Stimulated activated CD8-positive, alpha-beta memory T cell treated with anti-CD3 and anti-CD28 coated beads, Interleukin-12 subunit alpha, Interleukin-12 subunit beta, amount 100 ng/mL, for 24 hours (primary cell): ENCODE data around the gene PFDN4.

Experiments
- DNase-seq: peaks from one replicate; pipeline ENCODE4 v3.0.0-alpha.2; 2020; ENCODE audit errors: extremely low read depth

The PFDN4 gene

DNA sequence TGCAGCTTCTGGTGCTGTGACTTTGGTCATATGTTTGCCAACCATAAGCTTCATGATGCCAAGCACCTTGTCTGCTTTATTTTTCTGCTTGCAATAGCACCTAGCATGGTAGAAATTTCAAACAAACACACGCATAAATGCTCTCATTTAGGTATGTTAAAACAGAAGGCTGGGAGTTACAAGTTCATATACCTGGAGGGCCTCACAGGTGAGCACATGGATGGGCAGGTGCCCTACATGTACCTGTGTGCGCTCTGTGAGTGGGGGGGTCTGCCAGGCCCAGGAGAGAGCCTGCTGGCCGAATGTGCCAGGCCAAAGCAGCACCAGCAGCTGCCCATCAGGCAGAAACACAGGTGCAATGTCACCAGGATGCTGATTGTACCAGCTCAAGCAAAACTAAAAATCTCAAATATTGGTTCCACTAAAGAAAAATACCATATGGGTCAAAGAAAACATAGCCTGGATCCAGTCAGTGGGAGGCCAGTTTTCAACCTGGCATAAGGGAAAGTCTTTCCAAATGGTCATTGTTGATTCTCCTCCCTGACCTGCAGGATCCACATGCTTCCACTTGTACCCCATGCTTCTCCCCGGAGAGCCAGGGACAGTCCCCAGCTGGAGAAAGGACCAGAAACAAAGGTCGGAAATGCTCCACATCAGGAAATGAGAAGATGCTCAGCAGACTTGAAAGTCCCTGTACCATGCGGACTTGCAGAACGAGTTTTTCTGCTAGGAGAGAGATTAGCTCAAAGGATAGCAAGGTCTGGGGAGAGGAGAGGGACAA, 7.2 kb upstream of the PFDN4 start:
- DNase-seq, result no peak

DNA sequence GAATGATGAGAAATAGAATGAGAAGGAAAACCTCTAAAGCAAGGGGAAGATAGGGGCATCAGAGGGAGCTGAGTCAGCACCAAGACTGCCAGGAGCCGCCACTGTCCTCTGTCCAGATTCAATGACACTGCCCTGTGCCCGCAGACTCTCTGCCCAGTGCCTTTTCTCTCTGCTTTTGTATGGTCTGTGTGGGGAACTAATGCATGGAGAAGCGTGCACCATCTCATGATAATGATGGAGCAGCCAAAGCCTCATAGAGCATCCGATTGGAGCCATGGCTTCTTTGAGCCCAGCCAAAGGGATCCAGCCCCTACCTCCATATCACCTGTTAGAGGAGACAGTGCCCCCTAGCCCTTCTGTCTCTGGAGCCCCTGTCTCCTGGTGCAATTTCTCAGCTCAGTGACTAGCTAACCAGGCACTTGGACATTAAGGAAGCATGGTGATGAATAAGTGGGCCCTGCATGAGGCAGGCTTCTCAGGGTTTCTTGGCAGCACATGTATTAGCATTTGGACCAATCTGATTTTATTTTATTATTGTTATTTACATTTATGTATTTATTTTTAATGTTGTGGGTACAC, 6.5 kb upstream of the PFDN4 start:
- no peak for DNase-seq

DNA sequence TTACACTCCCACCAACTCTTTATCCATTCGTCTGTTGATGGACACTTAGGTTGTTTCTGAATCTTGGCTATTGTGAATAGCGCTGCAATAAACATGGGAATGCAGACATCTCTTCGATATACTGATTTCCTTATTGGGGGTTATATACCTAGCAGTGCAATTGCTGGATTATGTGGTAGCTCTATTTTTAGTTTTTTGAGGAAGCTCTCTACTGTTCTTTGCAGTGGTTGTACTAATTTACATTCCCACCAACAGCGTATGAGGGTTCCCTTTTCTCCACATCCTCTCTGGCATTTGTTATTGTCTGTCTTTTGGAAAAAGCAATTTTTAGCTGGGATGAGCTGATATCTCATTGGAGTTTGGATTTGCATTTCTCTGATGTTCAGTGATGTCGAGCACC, 4.6 kb upstream of the PFDN4 start:
- no peak for DNase-seq

DNA sequence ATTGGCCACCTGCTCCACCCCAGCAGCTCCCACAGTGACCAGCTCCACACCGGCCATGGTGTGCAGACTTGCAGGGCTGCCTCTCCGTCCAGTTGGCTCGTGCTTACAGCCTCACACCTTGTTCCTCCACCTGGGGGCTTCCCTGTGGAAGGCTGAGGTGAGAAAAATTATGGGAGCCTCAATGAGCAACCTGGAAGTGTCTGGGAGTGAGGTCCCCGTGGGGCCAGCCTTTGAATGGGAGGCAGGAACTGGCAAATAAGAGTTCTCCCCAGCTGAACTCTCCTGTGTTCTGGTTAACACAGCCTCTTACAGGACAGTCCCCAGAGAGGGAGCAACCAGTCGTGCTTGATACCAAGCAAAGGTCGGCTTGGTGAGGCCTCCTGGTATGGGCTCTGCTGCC, 3.8 kb upstream of the PFDN4 start:
- no peak for DNase-seq

DNA sequence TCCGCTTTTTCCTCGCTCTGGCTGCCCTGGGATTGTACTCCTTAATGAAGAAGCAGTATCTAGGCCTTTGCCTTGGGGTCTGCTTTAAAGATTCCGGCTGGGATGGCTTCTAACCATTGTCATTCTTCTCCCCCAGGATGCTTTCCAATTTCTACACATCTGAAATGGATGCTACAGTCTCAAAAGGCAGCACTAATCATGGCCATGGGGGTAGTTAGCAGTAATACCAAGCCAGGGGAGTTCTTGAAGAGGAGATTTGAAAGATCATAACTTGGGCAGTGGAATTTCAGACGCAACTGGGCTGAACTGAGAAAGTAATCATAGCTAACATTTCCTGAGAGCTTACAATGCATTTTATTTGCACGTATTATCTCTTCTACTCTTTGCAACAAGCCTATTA, 3.4 kb upstream of the PFDN4 start:
- DNase-seq, result no peak

DNA sequence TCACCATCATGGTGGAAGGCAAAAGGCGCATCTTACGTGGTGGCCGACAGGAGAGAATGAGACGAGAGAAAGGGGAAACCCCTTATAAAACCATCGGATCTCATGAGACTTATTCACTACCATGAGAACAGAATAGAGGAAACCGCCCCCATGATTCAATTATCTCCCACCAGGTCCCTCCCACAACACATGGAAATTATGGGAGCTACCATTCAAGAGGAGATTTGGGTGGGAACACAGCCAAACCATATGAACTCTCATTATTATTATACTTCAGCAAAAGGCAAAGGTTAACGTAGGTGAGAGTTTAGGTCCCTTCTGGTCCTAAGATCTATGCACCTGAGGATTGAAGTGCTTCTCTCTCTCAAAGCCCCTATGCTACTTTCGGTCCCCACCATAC, 2.4 kb upstream of the PFDN4 start:
- no peak for DNase-seq

DNA sequence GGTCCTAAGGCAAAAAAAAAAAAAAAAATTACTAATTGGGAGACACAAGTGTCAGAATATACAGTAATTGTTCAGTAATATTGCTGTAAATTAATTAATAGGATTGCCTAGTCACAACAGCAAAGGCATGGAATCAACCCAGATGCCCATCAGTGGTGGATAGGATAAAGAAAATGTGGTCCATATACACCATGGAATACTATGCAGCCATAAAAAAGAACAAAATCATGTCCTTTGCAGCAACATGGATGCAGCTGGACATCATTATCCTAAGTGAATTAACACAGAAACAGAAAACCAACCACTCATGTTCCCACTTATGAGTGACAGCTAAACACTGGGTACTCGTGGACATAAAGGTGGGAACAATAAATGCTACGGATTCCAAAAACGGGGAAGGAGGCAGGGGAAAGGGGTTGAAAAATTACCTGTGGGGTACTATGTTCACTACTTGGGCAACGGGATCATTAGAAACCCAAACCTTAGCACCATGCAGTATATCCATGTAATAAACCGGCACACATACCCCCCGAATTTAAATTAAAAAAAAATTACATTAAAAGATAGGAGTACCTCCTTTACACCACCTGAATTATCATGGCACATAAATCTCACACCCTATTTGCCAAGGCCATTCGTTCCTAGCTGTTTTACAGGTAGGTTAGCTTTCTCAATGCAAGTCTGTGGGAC, 689 bp upstream of the PFDN4 start:
- no peak for DNase-seq

DNA sequence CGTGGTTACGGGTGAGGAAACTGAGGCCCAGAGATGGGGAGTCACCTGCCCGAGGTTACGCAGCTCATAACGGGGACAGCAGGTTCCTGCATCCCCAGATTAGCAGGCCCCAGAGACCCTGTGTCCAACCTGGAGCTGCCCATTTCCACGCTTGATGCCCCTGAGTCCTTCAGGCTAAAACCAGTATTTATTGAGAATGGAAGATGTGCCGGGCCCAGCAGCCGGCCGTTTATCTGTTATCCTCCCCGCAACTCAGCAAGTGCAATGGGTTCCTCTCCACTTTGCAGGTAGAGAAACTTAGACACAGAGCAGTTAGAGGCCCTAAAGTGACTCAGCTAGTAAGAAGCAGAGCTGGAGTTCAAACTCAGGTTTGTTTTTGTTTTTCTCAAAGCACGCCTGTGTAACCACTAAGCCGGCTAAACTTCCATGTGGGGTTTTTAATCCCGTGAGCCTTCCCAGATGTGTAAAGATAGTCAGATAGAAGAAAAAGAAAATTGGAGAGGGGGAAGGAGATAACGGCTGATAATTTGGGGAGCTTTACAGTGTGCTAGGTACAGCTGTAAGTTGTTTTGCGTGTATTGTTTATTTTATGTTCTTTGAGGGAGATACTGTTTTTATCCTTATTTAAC, 775 bp downstream of the PFDN4 start:
- DNase-seq, result no peak

DNA sequence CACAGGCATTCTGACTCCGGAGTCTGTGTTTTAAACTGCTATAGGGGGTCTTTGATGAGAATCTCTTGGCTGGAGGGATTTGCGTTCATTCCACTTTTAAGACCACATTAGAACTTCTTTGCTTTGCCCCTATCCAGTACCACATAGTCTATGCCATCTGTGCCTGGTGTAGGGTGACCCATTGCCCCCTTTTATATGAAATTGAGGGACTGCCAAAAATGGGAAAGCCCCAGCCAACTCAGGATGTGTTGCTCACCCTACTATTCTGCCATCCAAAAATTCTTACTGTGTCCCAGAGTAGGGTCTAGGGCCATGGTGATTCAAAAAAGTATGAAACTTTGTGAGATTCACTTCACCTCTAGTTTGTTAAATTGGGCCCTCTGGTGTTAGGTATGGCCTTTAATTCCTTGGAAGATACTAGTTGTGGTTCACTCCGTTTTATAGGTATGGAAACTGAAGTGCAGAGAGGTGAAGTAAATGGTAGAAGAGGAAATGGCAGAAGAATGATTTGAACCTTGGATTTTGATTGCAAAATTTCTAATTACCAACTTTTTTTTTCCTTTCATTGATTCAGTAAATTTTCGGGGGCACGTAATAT, 1.4 kb downstream of the PFDN4 start:
- no peak for DNase-seq

DNA sequence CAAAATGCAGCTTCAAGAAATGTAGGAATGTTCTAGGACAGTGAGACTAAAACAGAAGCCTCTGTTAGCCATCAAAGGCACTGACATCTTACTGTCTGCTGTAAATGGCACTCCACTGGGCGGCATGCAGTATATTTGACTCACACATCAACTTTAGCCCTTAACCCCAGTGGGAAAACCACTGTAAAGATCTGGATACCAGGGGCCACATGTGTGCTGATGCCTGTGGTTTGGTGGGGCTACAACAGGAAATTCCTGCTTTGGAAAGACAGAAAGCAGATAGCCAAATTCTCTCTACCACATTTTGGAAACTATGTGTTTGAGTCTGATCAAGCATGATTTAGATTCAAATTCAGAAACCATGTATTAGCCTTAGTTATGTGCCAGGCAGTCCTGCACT, 4.3 kb downstream of the PFDN4 start:
- DNase-seq, result no peak

DNA sequence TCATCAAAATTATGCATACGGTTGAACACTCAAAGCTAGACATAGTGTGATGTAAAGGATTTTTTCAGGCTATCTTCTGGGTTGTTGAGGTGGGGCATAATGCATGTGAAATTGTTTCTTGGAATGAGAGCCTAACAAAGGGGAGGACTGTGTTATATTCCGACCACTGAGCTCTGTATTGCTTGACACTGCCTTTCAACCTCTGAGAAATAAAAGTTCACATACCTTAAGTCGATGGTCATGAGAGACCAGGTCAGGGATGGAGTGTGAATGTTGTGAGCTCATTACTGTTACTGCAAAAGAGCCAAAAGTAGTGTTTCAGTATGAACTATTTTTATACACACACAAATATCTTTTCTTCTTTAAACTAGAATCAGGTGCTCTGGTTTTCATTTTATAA, 5.0 kb downstream of the PFDN4 start:
- no peak for DNase-seq

DNA sequence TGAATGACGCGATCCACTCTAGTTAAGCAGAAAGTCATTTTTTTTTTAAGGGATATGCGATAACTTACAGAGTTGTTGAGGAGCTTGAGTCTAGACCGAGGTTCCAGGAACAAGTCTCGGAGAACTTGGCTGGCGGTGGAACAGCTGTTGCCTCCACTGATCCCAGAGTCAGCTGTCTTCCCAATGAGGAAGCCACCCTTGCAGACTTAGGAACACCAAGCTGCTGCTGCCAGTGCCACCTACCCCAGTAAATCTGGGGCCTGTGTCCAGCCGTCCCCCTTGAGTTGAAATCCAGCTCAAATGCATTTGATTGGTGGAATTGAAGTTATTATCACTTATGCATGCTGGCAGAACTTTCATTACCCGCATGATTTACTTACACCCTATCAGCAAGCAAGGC, 6.7 kb downstream of the PFDN4 start:
- no peak for DNase-seq

DNA sequence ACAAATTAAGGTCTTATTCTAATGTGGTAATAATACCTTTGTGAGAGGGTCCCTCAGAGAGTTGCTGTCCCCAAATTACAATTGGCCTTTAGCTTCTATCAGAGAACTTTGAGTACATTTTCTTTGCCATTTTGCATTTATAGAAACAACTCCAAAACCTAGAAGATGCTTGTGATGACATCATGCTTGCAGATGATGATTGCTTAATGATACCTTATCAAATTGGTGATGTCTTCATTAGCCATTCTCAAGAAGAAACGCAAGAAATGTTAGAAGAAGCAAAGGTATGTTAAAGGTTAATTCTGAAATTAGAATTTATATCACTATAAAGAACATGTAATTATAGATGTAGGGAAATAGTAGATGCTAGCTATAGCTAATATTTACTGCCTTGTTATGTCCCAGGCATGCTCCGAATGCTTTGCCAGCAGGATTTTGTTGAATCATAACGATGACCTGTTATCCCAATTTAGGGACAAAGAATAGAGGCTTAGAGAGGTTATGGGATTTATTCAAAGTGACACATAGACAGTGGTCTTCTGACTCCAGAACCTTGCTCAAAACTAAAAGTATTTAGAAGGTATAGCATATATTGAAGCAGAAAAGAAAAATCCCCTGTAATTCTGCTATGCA, 7.4 kb downstream of the PFDN4 start:
- no peak for DNase-seq

DNA sequence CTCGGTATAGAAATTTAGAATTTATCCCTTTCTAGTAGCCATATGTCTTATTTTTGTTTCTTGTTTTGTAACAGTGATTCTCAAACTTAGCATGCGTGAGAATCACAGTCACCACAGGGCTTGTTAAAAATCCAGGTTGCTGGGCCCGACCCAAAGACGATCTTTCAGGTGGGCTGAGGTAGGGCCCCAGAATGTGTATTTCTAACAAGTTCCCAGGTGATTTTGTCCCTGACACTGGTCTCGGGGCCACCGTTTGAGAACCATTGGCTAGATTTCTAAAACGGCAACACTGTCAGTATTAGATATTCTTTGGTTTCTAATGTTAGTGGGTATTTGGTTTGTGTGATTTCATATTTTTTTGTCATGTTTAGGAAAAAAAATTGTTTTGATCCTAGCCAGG, 9.9 kb downstream of the PFDN4 start:
- no peak for DNase-seq

DNA sequence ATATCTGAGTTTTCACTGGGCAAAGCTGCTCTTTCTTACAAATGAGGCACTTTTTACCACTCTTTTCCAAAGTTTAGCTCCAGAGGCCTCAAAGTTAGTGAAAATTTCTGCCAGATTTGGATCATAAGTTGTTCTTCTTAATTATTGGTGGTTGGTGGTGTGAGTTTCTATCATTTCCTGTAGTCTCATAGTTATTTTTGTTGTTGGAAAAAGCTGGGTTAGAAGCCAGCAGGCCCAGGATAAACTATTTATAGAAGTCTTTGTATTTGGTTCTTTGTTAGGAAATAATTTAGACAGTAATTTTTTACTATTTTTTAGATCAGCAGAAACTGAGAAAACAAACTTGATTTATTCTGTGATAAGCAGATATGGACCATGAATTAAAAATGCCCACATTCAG, 10.6 kb downstream of the PFDN4 start:
- no peak for DNase-seq

DNA sequence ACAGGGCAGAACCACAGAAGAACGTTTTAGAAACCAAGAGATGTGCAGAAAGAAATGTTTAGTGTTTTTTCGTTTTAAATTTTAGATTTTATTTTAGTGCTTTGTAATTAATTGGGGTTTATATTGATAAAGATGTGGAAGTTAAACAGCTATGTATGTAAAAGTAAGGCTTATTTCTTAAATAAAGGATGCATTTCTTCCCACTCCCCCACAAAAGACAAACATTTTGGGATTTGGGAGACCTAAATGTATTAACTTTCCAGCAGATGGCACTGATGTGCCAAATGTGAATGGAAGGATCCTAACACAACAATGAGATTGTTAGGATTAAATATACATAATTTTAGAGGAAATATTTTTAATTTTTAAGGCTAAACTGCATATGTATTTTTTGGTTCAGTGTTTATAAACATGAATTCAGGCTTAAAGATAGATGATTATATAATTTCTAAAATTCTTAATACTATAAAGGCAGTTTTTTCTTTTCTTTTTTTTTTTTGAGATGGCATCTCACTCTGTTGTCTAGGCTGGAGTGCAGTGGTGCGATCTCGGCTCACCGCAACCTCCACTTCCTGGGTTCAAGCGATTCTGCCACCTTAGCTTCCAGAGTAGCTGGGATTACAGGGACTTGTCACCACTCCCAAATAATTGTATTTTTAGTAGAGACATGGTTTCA, 12.0 kb downstream of the PFDN4 start:
- no peak for DNase-seq

DNA sequence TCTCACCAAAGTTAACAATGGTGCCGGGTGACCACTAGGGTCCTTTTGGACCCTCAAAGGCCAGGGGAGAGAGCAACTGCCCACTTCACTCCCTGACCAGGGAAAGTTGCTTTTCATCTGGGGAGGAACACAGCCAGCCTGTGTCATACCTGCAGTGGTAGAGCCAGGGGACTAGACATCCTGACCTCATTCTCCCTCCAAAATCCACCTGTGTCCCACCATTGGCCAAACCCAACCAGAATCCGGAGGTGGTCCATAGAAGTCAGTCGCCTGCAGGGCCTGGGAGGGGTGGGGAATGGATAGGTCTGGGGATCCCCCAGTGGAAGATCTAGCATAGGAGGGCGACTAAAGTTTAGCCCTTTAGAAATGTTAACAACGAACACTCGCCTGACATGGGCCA, 12.8 kb downstream of the PFDN4 start:
- DNase-seq, result no peak

DNA sequence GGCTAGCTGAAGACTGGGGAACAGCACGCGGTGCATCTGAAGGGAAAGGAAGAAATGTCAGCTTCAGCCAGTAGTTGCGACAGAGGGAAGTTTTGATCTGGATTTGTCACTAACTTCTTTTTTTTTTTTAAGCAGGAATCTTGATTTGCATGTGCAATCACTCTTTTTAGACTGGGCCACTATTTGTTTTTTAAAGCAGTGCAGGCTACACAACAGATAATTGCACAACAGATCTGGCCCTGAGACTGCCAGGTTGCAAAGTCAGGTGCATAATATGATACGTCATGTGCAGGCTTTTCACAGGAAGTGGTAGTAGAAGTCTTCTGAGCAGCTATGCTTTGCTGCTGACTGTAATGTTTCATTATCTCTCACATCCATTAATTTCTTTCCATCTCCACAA, 13.5 kb downstream of the PFDN4 start:
- DNase-seq, result no peak

DNA sequence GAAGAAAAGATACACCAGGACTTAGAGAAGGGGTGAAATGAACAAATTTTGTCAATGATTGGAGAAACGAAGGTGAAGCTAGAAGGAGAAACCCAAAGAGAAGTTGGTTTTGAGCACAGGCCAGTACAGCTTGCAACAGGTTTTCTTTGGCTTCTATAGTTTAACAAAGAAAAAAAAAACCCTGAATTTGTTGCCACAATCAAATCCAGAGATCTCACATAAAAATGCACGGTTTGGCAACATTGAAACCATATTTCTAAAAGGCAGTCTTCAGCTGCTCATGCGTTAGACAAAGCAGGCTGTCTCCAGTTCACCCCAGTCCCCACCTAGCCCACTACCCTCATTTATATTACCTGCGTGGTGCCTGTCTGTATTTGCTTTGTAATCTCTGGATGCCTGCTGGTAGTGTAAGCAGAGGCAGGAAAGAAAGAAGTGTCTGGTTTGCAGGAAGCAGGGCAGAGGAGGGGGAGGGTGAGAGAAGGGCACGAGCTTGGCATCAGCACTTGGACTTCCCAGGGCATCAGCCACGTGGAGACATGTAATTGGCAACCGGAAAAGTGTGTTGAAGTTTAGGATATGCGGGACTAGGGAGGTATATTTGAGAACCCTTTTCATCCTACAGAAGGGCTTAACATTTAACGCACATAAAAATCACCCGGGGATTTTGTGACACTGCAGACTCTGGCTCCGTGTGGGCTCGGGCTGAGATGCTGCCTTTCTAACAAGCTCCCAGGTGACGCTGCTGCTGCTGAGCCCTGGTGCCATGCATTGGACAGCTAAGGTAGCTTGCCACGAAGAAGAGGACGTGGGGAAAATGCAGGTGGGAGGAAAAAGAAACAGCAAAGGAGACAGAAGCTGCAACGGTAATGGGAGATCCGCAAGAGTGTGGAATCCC, 14.4 kb downstream of the PFDN4 start:
- no peak for DNase-seq

DNA sequence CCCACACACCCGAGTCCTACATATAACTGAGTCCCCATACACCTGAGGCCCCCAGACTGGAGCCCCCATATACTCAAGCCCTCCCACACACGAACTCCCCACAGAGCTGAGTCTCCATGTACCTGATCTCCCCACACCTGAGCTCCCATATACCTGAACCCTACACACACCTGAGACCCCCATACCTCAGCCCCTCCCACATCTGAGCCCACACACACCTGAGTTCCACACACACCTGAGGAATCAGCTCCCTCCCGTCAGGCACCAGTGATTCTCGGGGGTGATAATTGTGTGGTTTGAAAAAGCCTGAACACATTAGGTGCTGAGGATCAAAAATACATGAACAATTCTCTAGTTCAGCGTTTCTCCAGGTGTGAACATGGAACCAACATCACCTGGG, 15.4 kb downstream of the PFDN4 start:
- DNase-seq, result no peak
